H1 (cell line): Measurements from ENCODE around the gene EME2. TPM values are rescaled to one million over a fixed set of nuclear protein-coding genes. Genes with fewer than 3 reads are reported as not detected.

Experiments used
- CHD7 ChIP-seq: fragments of 300-600 bp; sonication (generic); IDR thresholded peaks from 2 replicates; pipeline ENCODE4 v1.7.1; 2012; ENCODE audit warnings: low read length, moderate library complexity, mild to moderate bottlenecking, inconsistent platforms; ENCODE audit not compliant: insufficient replicate concordance
- MAX ChIP-seq: IDR thresholded peaks from 2 replicates; pipeline ENCODE4 v1.6.1; 2012; ENCODE audit warnings: inconsistent platforms
- SAP30 ChIP-seq: fragments of 300-600 bp; sonication (generic); IDR thresholded peaks from 2 replicates; pipeline ENCODE4 v1.7.1; 2012; ENCODE audit warnings: low read length, moderate library complexity, mild to moderate bottlenecking, inconsistent platforms; ENCODE audit not compliant: insufficient read depth, insufficient replicate concordance
- polyA plus RNA-seq, 7 experiments: library from polyadenylated mRNA; depleted of rRNA in 3 of 7; stranded (reverse) in 5 of 7; unstranded in 2 of 7; fragments of >200 nt in 5 of 7; fragments of 200-250 nt in 2 of 7; gene quantifications; 1 replicate in 5 of 7; 2 replicates in 1 of 7; 4 replicates in 1 of 7; pipeline versions ENCODE4 v1.2.1 to v1.2.3, GENCODE V29; 2011 to 2013; ENCODE audit warnings: missing spikeins in 2 of 7, mixed read lengths in 2 of 7
- total RNA-seq: library from RNA; stranded (reverse); fragmentation: NEBNext Ultra II Directional; extraction: Animal tissue kit (Norgen Biotek cat#: 25700); gene quantifications from 2 replicates; pipeline ENCODE4 v1.2.1, GENCODE V29; 2021

The EME2 gene
- total and polyA plus RNA-seq, 2 of the 8 experiments (the other 6 are each of a cell fraction or from before 2014, with no cell fraction given): 13.1 to 19.7 TPM

GRCh38 chr16:1791943-1792812, 19.6 kb downstream of the EME2 start (continued):
- no peak for TF ChIP-seq CHD7
- no peak for TF ChIP-seq MAX
- TF ChIP-seq SAP30: no peak
